ENCODE results near the gene BTG2.

DNA sequence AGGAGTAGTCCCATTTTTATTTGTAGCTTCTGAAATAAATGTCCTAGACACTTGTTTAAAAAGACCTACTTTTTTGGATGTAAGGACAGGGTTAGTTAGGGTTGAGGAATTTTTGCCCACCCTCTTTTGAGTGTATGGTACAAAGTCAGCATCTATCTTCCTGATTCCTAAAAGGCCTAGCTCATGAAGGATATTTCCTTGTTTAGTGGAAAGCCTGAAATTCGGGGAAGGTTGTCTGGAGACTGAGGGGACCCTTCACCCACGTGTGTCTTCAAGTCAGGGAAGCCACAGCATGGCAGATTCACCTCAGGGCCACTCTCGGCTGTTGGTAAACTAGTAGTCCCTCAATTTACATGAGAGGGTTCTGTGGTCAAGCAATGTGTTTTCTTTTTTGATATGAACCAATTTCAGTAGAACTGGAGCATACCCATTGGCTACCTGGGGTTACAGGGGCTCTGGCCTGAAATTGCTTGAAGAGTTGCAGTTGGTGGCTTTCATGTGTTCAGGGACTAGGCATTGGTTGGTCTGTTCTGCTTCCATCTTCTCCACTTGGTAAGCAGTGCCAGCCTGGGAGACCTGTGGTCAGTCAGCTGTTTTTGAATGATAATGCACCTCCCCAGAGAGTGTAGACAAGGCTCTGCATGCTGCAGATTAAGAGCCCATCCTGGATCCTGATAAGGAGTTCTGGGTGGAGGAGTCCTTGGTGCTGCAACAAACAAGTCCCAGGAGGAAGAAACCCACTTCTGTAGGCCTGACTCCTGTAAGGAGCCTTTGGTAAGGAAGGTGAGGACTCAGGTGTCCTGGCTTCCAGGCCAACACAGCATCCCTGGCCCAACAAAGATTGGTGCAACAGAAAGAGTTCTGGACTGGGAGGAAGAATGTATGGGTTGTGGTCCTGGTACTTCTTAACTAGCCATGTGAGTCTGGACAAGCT, 6.3 kb downstream of the BTG2 start:
- TF ChIP-seq MAFK (IDR thresholded peaks at IDR 0.05; ENCODE audit: partially characterized antibody), result no peak
- TF ChIP-seq POLR2A (IDR thresholded peaks at IDR 0.05; ENCODE audit: low read length), result no peak
- TF ChIP-seq MAZ (IDR thresholded peaks at IDR 0.05; ENCODE audit: borderline replicate concordance, low read depth, low read length), result no peak
- TF ChIP-seq SMC3 (IDR thresholded peaks at IDR 0.05), result no peak
- no peak for TF ChIP-seq HDAC2 (IDR thresholded peaks at IDR 0.05)

All from A549 (cell line).